GM18507 (cell line): ENCODE measurements around the gene ZNF830.
A peak's percentile ranks its signal among the peaks of the same experiment; 100 is the strongest.
"Not testable (repeated sequence)": the region's sequence is repeated elsewhere in the genome, so short reads cannot be mapped to it uniquely, and the experiment has no call there.

Experiments
- DNase-seq: peaks from one replicate; pipeline ENCODE4 v3.0.0; 2011; ENCODE audit warnings: low read depth; ENCODE audit not compliant: insufficient read length; ENCODE audit errors: extremely low spot score
- FAIRE-seq: peaks from 2 replicates; lab custom pipeline; 2011; peaks lifted over from hg19 to GRCh38; lab: Jason Lieb, UNC

ZNF830 gene

GRCh38 chr17:34961093-34961911 lies at the start of gene ZNF830, which contains the start of gene CCT6B:
ZNF830 (plus strand) TSS chr17:34961540; CDS start chr17:34961567, 27 bp downstream.
CCT6B (minus strand) TSS chr17:34961460; CDS start chr17:34961393, 67 bp downstream.
- FAIRE-seq: peak; percentile 96

GRCh38 chr17:34913001-34913400 lies 48.3 kb upstream of the ZNF830 start:
- DNase-seq (no peak), FAIRE-seq (no peak)

More at GRCh38 chr17:34961093-34961911, at the start of gene ZNF830, which contains the start of gene CCT6B:
- DNase-seq: peak; percentile 92

DNA sequence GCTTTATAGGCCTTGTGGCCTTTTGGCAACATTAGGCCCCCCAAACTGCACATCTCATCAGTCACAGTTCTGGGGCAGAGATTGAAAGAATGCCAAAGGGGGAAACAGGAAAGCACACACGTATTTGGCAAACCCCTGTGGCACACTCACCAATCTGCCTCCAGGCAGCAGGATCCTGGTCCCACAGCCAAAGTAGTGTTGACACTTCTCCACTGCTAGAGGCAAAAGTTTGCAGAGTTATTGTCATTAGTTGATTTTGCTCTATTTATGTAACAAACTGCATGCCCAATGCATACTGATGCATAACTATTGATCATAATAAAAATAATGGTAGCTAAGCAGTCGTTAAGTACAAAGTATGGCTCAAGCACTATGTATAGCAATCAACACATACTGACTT lies 45.2 kb upstream of the ZNF830 start:
- DNase-seq: no peak
- FAIRE-seq: no peak

GRCh38 chr17:34917381-34917780 lies 44.0 kb upstream of the ZNF830 start:
- FAIRE-seq: no peak
- DNase-seq: no peak

GRCh38 chr17:34920676-34921075 lies 40.7 kb upstream of the ZNF830 start:
- FAIRE-seq (no peak), DNase-seq (no peak)

DNA sequence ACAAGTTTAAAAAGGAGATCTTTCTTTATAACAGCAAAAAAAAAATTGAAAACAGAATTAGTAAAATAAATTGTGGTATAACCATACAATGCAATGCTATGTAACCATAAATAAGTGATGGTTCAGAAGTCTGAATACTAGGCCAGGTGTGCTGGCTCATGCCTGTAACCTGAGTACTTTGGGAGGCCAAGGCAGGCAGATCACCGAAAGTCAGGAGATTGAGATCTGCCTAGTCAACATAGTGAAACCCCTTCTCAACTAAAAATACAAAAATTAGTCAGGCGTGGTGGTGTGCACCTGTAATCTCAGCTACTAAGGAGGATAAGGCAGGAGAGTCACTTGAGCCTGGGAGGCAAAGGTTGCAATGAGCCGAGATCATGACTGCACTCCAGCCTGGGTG lies 34.7 kb upstream of the ZNF830 start:
- no peak for FAIRE-seq

DNA sequence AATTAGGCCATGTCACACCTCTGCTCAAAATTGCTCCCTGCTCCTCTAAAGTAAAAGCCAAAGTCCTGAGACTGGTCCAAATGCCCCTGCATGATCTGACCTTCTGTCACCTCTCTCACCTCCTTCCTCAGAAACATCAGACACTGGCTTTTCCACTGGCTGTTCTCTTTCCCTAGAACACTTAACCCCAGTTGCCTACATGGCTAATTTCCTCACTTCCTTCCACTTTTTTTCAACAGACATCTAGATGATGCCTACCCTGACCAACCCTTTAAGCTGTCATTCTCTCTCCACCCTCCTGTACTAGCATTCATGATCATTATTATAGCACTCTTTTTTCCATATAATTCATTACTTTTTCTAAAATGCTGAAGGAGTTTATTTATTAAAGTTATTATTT lies 31.1 kb upstream of the ZNF830 start:
- no peak for DNase-seq

More for the DNA sequence above, 34.7 kb upstream of the ZNF830 start:
- no peak for DNase-seq

DNA sequence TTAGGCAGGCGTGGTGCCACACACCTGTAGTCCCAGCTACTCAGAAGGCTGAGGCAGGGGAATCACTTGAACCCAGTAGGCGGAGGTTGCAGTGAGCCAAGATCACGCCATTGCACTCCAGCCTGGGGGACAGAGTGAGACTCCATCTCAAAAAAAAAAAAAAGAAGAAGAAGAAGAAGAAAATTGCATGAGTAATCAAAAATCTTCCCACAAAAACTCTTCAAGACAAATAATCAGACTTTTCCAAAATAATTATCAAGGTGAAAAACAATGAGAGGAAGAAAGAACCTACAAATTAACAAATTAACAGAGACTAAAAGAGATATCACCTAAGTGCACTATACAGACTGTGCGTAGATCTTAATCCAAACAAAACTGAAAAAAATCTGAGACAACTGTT lies 10.6 kb upstream of the ZNF830 start:
- FAIRE-seq: not testable (repeated sequence)

More for the DNA sequence above, 31.1 kb upstream of the ZNF830 start:
- FAIRE-seq: no peak

DNA sequence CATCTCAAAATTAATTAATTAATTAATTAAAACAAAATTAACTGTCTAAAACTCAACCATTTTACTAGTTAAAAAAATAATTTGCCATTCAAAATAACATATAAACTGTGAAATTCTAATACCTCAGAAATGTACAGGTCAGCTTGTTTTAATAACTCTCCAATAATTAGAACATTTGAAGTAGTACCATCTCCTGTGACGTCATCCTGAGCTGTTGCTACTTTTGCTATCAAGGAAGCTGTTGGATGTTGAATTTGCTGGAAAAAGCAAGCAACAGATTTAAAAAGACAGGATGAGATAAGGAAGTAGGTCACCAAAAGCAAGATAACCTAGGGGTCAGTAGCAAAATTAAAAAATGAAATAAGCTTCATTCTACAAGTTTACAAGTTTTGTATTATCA lies 2.9 kb upstream of the ZNF830 start:
- FAIRE-seq (no peak), DNase-seq (no peak)

More for the DNA sequence above, 10.6 kb upstream of the ZNF830 start:
- not testable (repeated sequence) for DNase-seq

DNA sequence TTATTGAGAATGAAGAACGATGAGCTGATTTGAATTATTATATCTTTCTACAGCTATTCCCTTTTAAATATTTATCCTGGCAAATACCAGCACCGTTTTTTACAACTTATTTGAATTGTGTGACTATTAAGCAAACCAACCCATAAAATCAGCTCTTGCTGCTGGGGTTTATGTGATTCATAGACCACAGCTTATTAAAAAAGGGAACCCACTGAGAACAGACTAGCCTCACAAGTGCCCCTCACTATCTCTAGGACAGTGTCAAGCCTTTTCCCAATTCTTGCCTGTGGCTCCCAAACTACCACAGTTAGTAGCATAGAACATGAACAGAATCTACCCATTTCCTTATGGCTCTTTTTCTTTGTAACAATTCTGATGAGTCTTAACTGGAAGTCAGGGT lies 12.8 kb downstream of the ZNF830 start:
- DNase-seq: no peak
- FAIRE-seq: no peak

DNA sequence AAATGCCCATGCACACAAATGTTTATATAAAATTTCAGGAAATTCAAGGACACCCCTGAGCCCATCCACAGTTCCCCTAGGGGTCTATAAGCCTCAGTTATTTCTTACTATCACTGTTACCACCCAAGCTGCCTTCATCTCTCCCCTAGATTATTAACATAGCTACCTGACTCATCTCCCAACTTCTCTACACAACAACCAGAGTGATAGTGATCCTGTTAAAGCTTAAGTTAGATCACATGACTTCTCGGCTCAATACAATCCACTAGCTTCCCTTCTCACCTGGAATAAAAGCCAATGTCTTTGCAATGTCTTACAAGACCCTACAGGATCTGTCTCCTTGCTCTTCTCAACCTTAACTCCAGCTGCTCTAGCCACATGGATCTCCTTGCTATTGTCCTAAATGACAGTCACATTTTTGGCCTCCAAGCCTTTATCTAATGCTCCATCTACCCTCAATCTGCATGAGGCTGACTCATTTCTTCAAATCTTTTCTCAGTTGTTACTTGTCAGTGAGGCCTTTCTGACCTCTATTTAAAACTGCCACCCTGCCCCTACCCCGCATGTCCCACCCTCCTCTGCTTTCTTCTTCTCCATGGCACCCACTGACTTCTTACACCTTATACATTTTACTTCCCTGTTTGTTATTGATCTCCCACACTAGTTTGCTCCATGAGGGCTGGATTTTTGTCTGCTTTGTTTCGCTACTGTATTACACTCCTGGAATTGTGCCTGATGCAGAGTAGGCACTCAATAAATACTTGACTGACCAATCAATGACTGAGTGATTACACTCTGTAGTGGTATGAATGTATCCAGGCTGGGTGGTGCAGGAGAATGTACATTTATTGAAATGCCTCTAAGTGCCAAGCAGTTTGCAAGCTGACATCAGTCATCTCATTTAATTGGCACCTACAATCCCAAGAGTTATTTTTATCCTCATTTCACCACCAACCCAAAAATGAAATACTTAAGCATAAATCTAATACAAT lies 13.8 kb downstream of the ZNF830 start:
- DNase-seq (no peak), FAIRE-seq (no peak)

GRCh38 chr17:34979153-34979552 lies 17.8 kb downstream of the ZNF830 start:
- FAIRE-seq: no peak
- DNase-seq: no peak

DNA sequence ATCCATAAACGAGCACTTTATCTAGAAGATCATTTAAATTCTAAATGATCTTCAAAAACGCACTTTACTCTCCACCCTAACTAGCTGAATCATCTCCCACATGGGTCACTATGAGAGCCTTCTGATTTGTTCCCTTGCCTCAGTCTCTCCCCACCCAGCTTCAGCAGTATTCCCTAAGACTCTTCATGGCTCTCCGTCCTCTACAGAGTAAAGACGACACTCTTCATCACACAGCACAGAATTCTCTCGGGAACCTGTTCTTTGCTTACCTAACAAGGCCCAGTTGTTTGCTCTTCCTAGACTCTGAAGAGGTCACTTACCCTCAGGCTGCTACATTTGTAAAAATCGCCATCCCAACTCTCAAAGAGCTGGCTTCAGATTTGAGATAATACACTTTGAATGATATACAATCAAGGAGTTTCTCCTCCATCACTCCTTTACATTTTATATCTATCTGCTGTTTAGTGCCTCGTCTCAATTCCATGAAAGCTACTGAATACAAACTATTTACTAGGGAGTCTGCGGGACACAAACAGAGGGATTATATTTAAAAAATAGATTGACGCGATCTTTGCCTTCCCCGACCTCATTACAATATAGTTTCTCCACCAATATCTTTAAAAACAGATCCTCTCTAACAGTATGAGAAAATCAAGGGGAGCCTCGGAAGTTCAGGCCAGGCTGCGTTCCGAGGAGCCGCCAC lies 18.5 kb downstream of the ZNF830 start:
- DNase-seq (no peak), FAIRE-seq (no peak)

- peak; percentile 96 for FAIRE-seq
Observed at GRCh38 chr17:34980353-34980680, 19.0 kb downstream of the ZNF830 start, which contains the start of gene LIG3. LIG3 (plus strand) TSS chr17:34980512; CDS start chr17:34983006, 2,494 bp downstream.

GRCh38 chr17:34980681-34981537 lies 19.6 kb downstream of the ZNF830 start:
- peak; percentile 79 for DNase-seq
- peak; percentile 51 for FAIRE-seq

More at GRCh38 chr17:34980353-34980680, 19.0 kb downstream of the ZNF830 start, which contains the start of gene LIG3:
- peak; percentile 93 for DNase-seq

- DNase-seq (no peak), FAIRE-seq (no peak)
Observed at GRCh38 chr17:34981538-34982241, 20.4 kb downstream of the ZNF830 start.

- FAIRE-seq (no peak), DNase-seq (no peak)
Observed at GRCh38 chr17:34987232-34987631, 25.9 kb downstream of the ZNF830 start.

GRCh38 chr17:34988644-34989043 lies 27.3 kb downstream of the ZNF830 start:
- FAIRE-seq: no peak
- DNase-seq: no peak
